AG04450 (cell line): Measurements from ENCODE around the gene NUPR2. TPM values are rescaled to one million over a fixed set of nuclear protein-coding genes. Genes with fewer than 3 reads are reported as not detected.
"Not testable (repeated sequence)": the region's sequence is repeated elsewhere in the genome, so short reads cannot be mapped to it uniquely, and the experiment has no call there.

Experiments
- CTCF ChIA-PET: fragments of 300-600, 350-600 bp; formaldehyde crosslinking; extraction: SDS; loops from one replicate; lab custom pipeline; 2022; ENCODE audit warnings: antibody characterized with exemption, inconsistent platforms; lab: Charles Lee
- POLR2A ChIA-PET: fragments of 350-600 bp; formaldehyde crosslinking; extraction: SDS; loops from one replicate; lab custom pipeline; 2021; ENCODE audit warnings: antibody characterized with exemption, inconsistent platforms; lab: Yijun Ruan, JAX
- DNase-seq: peaks from one replicate; pipeline ENCODE4 v3.0.0-alpha.2; 2011; ENCODE audit warnings: low read depth, low spot score
- H3K27ac ChIP-seq: one replicate; pipeline ENCODE4 v1.5.1; 2012; ENCODE audit warnings: low read depth, low read length, control low read depth
- H3K27me3 ChIP-seq: one replicate; pipeline ENCODE4 v1.6.0; 2012; ENCODE audit warnings: low read length; ENCODE audit not compliant: control insufficient read depth, insufficient read depth
- H3K4me3 ChIP-seq: 2 replicates; pipeline ENCODE4 v1.5.1; 2011; ENCODE audit warnings: mild to moderate bottlenecking, low read depth, low read length, control low read depth
- H3K9me3 ChIP-seq: 2 replicates; pipeline ENCODE4 v1.5.1; 2012; ENCODE audit warnings: low read length; ENCODE audit not compliant: control insufficient read depth, insufficient read depth
- polyA plus RNA-seq: library from polyadenylated mRNA; depleted of rRNA; stranded (reverse); fragments of >200 nt; gene quantifications from 2 replicates; pipeline ENCODE4 v1.2.3, GENCODE V29; 2011
- TF ChIP-seq, protein P1 (sequence below): IDR thresholded peaks from 2 replicates; pipeline ENCODE4 v1.5.1; 2011; ENCODE audit warnings: low read depth, low read length, control low read depth, inconsistent platforms

NUPR2 gene
- polyA plus RNA-seq, 1 experiment = not detected

DNA sequence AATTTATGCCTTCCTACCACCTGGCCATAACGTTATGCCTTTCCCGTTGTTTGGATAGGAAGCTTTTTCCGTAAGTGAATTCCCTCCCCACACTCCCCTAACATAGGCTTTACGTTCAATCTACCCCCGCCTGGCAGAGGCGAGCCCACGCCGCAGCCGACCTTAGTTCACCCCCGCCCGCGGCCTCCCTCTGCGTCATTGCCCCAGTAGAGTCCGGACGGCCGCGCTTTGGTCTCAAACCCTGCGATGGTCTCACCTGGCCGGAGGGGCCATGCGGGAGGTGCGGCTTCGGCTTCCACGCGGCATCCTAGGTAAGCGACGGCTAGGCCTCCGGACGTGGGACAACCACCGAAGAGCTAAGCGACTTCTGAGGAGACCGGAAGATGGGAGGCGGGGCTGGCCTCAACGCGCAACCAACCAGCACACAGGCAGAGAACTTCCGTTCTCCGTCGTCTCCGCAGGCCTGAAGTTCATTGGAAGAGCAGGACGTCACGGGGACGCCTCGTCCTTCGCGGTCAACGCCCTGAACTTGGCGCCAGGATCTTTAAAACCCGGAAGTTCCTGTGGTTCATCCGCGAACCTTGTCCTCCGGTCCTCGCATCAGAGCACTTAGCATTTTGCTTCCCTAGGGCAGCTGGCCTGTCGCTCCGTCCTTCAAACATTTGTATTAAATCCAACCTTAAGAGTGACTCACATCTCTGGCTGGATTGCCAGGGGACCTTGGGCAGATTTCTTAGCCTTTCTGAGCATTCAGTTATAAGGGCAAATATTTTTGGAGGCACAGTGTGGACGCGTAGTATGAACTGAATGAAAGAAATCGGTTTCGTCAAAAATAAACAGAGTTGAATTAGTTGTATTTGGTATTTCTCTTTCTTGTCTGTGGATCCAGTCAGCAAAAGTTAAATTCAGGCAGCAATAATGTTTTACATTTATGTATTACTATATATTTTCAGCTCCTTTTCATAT, 9.8 kb downstream of the NUPR2 start, which contains the start of gene CHCHD2:
CHCHD2 (minus strand) TSS at position 369 of the 966 bp plus-strand sequence; CDS start at position 306, 63 bp downstream.
- H3K27me3 ChIP-seq = no peaks in the 10 kb centered on the region
- peak; percentile 96 for DNase-seq
- CTCF ChIA-PET = interaction anchor here (0.6 to 2.1 kb wide), 5 partner anchors 13 to 102 kb away, joined by 3 to 8 read pairs (median 4); partner anchors contain the start of gene PHKG1
- TF ChIP-seq, protein P1, sequence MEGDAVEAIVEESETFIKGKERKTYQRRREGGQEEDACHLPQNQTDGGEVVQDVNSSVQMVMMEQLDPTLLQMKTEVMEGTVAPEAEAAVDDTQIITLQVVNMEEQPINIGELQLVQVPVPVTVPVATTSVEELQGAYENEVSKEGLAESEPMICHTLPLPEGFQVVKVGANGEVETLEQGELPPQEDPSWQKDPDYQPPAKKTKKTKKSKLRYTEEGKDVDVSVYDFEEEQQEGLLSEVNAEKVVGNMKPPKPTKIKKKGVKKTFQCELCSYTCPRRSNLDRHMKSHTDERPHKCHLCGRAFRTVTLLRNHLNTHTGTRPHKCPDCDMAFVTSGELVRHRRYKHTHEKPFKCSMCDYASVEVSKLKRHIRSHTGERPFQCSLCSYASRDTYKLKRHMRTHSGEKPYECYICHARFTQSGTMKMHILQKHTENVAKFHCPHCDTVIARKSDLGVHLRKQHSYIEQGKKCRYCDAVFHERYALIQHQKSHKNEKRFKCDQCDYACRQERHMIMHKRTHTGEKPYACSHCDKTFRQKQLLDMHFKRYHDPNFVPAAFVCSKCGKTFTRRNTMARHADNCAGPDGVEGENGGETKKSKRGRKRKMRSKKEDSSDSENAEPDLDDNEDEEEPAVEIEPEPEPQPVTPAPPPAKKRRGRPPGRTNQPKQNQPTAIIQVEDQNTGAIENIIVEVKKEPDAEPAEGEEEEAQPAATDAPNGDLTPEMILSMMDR = no peak
- POLR2A ChIA-PET = interaction anchor here (1.0 to 1.5 kb wide), 2 partner anchors 27 to 36 kb away, joined by 3 read pairs; no protein-coding TSS in a partner anchor
- no peaks in the 10 kb centered on the region for H3K9me3 ChIP-seq
- peak within 1 kb of the TSS; percentile 93 for H3K27ac ChIP-seq
- H3K4me3 ChIP-seq = peak within 1 kb of the TSS; percentile 96

DNA sequence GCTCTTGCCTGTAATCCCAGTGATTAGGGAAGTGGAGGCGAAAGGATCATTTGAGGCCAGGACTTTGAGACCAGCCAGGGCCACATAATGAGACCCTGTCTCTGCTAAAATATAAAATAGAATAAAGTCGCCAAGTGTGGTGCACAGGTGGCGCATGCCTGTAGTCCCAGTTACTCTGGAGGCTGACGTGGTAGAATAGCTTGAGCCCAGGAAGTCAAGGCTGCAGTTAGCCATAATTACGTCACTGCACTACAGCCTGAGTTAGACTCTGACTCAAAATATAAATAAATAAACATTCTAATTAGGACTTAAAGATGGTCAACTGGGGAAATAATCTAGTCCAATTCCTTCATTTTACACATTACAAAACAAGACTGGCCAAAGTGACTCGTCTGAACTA, 10.7 kb downstream of the NUPR2 start:
- TF ChIP-seq, protein P1 = no peak
- H3K9me3 ChIP-seq = no peaks in the 10 kb centered on the region
- ChIA-PET CTCF (interaction anchor here (1.4 kb wide), 1 partner anchor 40 kb away, joined by 3 read pairs; no protein-coding TSS in a partner anchor), POLR2A (interaction anchor here (1.5 kb wide), 1 partner anchor 26 kb away, joined by 3 read pairs; no protein-coding TSS in a partner anchor)
- peak overlapping the region; percentile 93 for H3K27ac ChIP-seq
- peak; percentile 57 for DNase-seq
- no peaks in the 10 kb centered on the region for H3K27me3 ChIP-seq
- peak overlapping the region; percentile 96 for H3K4me3 ChIP-seq

DNA sequence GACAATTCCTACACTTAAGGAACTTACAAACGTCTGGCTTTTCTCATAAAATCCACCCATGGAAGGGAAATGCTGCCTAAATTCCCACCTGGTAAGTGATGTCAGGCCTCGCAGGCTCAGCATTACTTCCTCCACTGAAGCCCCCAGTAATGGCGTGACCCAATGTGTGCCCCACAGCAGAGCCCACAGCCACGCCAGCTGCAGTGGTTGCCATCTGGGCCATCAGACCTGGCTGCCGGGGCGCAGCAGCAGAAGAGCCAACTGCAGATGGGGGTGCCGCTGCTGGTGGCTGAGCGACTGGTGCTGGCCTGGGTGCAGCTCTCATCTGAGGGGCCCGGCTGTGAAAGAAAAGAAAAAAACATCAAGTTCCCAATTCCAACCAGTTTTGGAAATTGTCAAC, 12.1 kb downstream of the NUPR2 start:
- H3K27ac ChIP-seq, H3K4me3 ChIP-seq, CTCF ChIA-PET, H3K27me3 ChIP-seq, DNase-seq, H3K9me3 ChIP-seq: not testable (repeated sequence)
- POLR2A ChIA-PET = interaction anchor here (0.7 kb wide), 1 partner anchor 575 kb away, joined by 3 read pairs; no protein-coding TSS in a partner anchor

DNA sequence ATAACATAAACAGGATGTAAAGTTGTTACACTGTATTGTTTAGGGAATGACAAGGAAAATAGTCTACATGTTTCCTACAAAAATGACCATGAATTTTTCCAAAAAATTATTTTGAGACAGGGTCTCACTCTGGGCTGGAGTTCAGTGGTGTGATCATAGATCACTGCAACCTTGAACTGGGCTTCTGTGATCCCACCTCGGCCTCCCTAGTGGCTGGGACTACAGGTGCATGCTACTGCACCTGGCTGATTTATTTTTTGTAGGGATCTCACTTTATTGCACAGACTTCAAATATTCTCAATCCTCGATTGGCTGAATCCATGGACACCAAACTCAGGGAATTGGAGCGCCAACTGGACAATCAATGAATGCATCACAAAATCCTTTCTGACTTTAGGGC, 16.6 kb downstream of the NUPR2 start:
- Histone ChIP-seq H3K9me3 (no peaks in the 10 kb centered on the region), H3K27ac (no peak overlapping the region), H3K4me3 (no peak overlapping the region), H3K27me3 (no peaks in the 10 kb centered on the region)
- CTCF ChIA-PET = interaction anchor here (1.7 kb wide), 1 partner anchor 25 kb away, joined by 6 read pairs; no protein-coding TSS in a partner anchor
- POLR2A ChIA-PET = no interaction called here
- TF ChIP-seq, protein P1 = no peak
- no peak for DNase-seq

DNA sequence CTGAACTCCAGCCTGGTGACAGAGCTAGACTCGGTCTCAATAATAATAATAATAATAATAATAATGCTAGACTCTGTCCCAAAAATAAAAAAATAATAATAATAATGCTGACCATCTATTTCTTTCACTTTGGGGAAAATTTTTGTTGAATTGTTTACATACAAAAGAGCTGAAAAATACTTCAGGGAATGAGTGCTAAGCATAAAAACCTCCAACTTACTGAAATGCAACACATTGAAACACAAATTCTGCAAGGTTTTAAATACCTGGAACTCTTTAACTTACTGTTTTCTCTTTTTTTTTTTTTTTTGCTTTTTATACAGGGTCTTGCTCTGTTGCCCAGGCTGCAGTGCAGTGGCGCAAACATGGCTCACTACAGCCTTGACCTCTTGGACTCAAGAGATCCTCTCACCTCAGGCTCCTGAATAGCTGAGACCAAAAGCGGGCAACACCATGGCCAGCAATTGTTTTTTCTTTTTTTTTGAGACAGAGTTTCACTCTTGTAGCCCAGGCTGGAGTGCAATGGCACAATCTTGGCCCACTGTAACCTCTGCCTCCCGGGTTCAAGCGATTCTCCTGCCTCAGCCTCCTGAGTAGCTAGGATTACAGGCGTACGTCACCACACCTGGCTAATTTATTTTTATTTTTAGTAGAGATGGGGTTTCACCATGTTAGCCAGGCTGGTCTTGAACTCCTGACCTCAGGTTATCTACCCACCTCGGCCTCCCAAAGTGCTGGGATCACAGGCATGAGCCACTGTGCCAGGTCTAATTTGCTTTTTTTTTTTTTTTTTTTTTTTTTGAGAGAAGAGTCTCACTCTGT, 17.8 kb downstream of the NUPR2 start:
- H3K27ac ChIP-seq, H3K9me3 ChIP-seq, H3K4me3 ChIP-seq, DNase-seq, H3K27me3 ChIP-seq, POLR2A ChIA-PET: not testable (repeated sequence)
- CTCF ChIA-PET = interaction anchor here (0.6 to 1.7 kb wide), 3 partner anchors 24 to 1325 kb away, joined by 3 to 6 read pairs (median 3); no protein-coding TSS in a partner anchor
